CD4-positive, CD25-positive, alpha-beta regulatory T cell (primary cell): ENCODE measurements around the gene SAMD14. TPM values are rescaled to one million over a fixed set of nuclear protein-coding genes. Genes with fewer than 3 reads are reported as not detected.
A peak's percentile ranks its signal among the peaks of the same experiment; 100 is the strongest.

Experiments used
- ATAC-seq, 2 donors: fragments of 150-1000 bp; cut with Tn5 transposase; one replicate each; pipeline ENCODE4 v1.10.0; 2021; ENCODE audit warnings: low read depth in 2 of 2, moderate number of reproducible peaks in 2 of 2, moderate library complexity in 1 of 2
- DNase-seq, 3 donors: peaks; one replicate each; pipeline versions ENCODE4 v3.0.0 to v3.0.0-alpha.2; 2012 to 2022; ENCODE audit warnings: mixed read lengths in 1 of 3
- H3K27ac ChIP-seq: one replicate; pipeline ENCODE4 v1.7.0; 2013; ENCODE audit warnings: mild to moderate bottlenecking, low read length; ENCODE audit not compliant: insufficient read depth, poor library complexity, severe bottlenecking
- H3K27me3 ChIP-seq: one replicate; pipeline ENCODE4 v1.7.0; 2013; ENCODE audit warnings: low read length; ENCODE audit not compliant: control insufficient read depth, insufficient read depth
- H3K36me3 ChIP-seq: one replicate; pipeline ENCODE4 v1.7.0; 2013; ENCODE audit warnings: mild to moderate bottlenecking, low read length, moderate library complexity; ENCODE audit not compliant: control insufficient read depth, insufficient read depth
- H3K4me1 ChIP-seq: 2 replicates; pipeline ENCODE4 v1.7.0; 2013; ENCODE audit warnings: mild to moderate bottlenecking, low read length; ENCODE audit not compliant: insufficient read depth, control insufficient read depth, poor library complexity, severe bottlenecking
- H3K4me3 ChIP-seq: one replicate; pipeline ENCODE4 v1.7.0; 2013; ENCODE audit warnings: low read depth, mild to moderate bottlenecking, low read length, moderate library complexity
- H3K9me3 ChIP-seq, 2 experiments: 1 replicate in 1 of 2; 2 replicates in 1 of 2; pipeline ENCODE4 v1.7.0; 2013; ENCODE audit warnings: low read length in 2 of 2, mild to moderate bottlenecking in 1 of 2, moderate library complexity in 1 of 2; ENCODE audit not compliant: control insufficient read depth in 2 of 2
- H3K27ac Mint-ChIP-seq, 3 donors: one replicate each; pipeline ENCODE4 v1.8.0; 2020 to 2022; ENCODE audit warnings: mild to moderate bottlenecking in 3 of 3, mixed read lengths in 3 of 3, moderate library complexity in 2 of 3
- H3K27me3 Mint-ChIP-seq: one replicate; pipeline ENCODE4 v1.8.0; 2022; ENCODE audit warnings: mild to moderate bottlenecking, mixed read lengths
- H3K36me3 Mint-ChIP-seq: one replicate; pipeline ENCODE4 v1.8.0; 2020; ENCODE audit warnings: mixed read lengths
- H3K4me1 Mint-ChIP-seq, 4 donors: one replicate each; pipeline ENCODE4 v1.8.0; 2020 to 2022; ENCODE audit warnings: mixed read lengths in 4 of 4, mild to moderate bottlenecking in 1 of 4
- H3K4me3 Mint-ChIP-seq, 4 donors: one replicate each; pipeline ENCODE4 v1.8.0; 2020 to 2022; ENCODE audit warnings: mild to moderate bottlenecking in 4 of 4, mixed read lengths in 4 of 4, moderate library complexity in 3 of 4
- H3K9me3 Mint-ChIP-seq, 7 donors: one replicate each; pipeline ENCODE4 v1.8.0; 2020 to 2022; ENCODE audit warnings: mixed read lengths in 7 of 7, mild to moderate bottlenecking in 3 of 7, moderate library complexity in 2 of 7
- polyA plus RNA-seq, 4 donors: library from polyadenylated mRNA; unstranded; fragments of 300-500 nt; fragmentation: Illumina TruSeq; gene quantifications; one replicate each; pipeline ENCODE4 v1.2.3, GENCODE V29; 2021
- total RNA-seq: library from RNA; stranded (reverse); gene quantifications from one replicate; pipeline ENCODE4 v1.2.3, GENCODE V29; 2022

The SAMD14 gene
- total and polyA plus RNA-seq, 5 donors from 2014 or later: 0.09 to 0.96 TPM; not detected in 3

GRCh38 chr17:50149417-50150353 is 19.7 kb upstream of the SAMD14 start:
- H3K36me3 ChIP-seq: peaks cover 5% of the 10 kb centered on the region
- Mint-ChIP-seq H3K9me3 (peaks cover 0 to 2% (median 0%) of the 10 kb centered on the region in 7 donors), H3K36me3 (peaks cover 6% of the 10 kb centered on the region), H3K4me1 (peaks cover 0 to 59% (median 27%) of the 10 kb centered on the region in 4 donors), H3K4me3 (peak overlapping the region; percentile 88 to 94 (median 90)), H3K27me3 (no peaks in the 10 kb centered on the region), H3K27ac (peak overlapping the region in 2 of 3 donors; percentile 32 to 65)
- no peaks in the 10 kb centered on the region for H3K9me3 ChIP-seq
- DNase-seq: peak; percentile 57 to 79 (median 64)
- H3K27me3 ChIP-seq: no peaks in the 10 kb centered on the region
- ATAC-seq: peak; percentile 24 to 27
- peak overlapping the region; percentile 84 for H3K27ac ChIP-seq
- peaks cover 55% of the 10 kb centered on the region for H3K4me1 ChIP-seq
- H3K4me3 ChIP-seq: peak overlapping the region; percentile 44

- no peaks in the 10 kb centered on the region for H3K27me3 ChIP-seq
- Mint-ChIP-seq H3K4me3 (peak overlapping the region; percentile 88 to 94 (median 90)), H3K36me3 (peaks cover 12% of the 10 kb centered on the region), H3K27ac (peak overlapping the region in 2 of 3 donors; percentile 32 to 65), H3K27me3 (no peaks in the 10 kb centered on the region), H3K9me3 (peaks cover 0 to 2% (median 0%) of the 10 kb centered on the region in 7 donors), H3K4me1 (peaks cover 0 to 61% (median 25%) of the 10 kb centered on the region in 4 donors)
- H3K9me3 ChIP-seq: no peaks in the 10 kb centered on the region
- no peak for ATAC-seq
- peak overlapping the region; percentile 70 for H3K27ac ChIP-seq
- peaks cover 10% of the 10 kb centered on the region for H3K36me3 ChIP-seq
- peak in 1 of 3 donors; percentile 38 for DNase-seq
- H3K4me1 ChIP-seq: peaks cover 60% of the 10 kb centered on the region
- peak overlapping the region; percentile 44 for H3K4me3 ChIP-seq
These were observed 19.1 kb upstream of the SAMD14 start for GRCh38 chr17:50149091-50149416.

GRCh38 chr17:50148226-50149090 is 18.5 kb upstream of the SAMD14 start:
- Mint-ChIP-seq H3K9me3 (peaks cover 0 to 2% (median 0%) of the 10 kb centered on the region in 7 donors), H3K36me3 (peaks cover 14% of the 10 kb centered on the region), H3K4me3 (peak overlapping the region; percentile 91 to 94 (median 93)), H3K27me3 (no peaks in the 10 kb centered on the region), H3K27ac (peak overlapping the region; percentile 82 to 97 (median 87)), H3K4me1 (peaks cover 0 to 67% (median 25%) of the 10 kb centered on the region in 4 donors)
- Histone ChIP-seq H3K36me3 (peaks cover 16% of the 10 kb centered on the region), H3K4me1 (peaks cover 64% of the 10 kb centered on the region), H3K9me3 (no peaks in the 10 kb centered on the region), H3K4me3 (peak overlapping the region; percentile 69), H3K27me3 (no peaks in the 10 kb centered on the region), H3K27ac (peak overlapping the region; percentile 70)
- DNase-seq (peak; percentile 19 to 71 (median 26)), ATAC-seq (peak; percentile 8 to 12)

DNA sequence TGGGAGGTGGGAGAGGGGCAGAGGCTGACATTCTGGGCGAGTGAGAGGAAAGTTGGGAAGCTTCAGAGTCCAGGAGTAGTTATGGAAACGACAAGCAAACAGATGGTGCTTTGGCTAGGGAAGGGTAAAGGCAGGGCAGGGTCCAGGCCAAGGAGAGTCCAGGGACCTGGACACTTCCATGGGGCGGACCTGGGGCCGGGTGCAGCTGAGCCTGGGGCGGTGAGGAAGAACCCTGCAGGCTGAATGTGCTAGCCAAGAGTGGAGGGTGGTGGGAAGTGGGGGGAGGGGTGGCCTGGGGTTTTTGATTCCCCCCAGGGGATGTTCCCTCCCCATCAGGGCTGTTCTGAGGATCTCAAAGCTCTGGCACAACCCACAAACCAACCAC is 17.9 kb upstream of the SAMD14 start:
- H3K27ac Mint-ChIP-seq: peak overlapping the region; percentile 82 to 95 (median 92)
- H3K9me3 Mint-ChIP-seq: peaks cover 0 to 2% (median 0%) of the 10 kb centered on the region in 7 donors
- Histone ChIP-seq H3K4me1 (peaks cover 70% of the 10 kb centered on the region), H3K9me3 (no peaks in the 10 kb centered on the region), H3K36me3 (peaks cover 21% of the 10 kb centered on the region), H3K4me3 (peak overlapping the region; percentile 69), H3K27me3 (no peaks in the 10 kb centered on the region), H3K27ac (peak overlapping the region; percentile 71)
- ATAC-seq (no peak), DNase-seq (no peak)
- H3K4me1 Mint-ChIP-seq: peaks cover 0 to 73% (median 29%) of the 10 kb centered on the region in 4 donors
- H3K4me3 Mint-ChIP-seq: peak overlapping the region; percentile 91 to 94 (median 93)
- H3K27me3 Mint-ChIP-seq: no peaks in the 10 kb centered on the region
- H3K36me3 Mint-ChIP-seq: peaks cover 17% of the 10 kb centered on the region

DNA sequence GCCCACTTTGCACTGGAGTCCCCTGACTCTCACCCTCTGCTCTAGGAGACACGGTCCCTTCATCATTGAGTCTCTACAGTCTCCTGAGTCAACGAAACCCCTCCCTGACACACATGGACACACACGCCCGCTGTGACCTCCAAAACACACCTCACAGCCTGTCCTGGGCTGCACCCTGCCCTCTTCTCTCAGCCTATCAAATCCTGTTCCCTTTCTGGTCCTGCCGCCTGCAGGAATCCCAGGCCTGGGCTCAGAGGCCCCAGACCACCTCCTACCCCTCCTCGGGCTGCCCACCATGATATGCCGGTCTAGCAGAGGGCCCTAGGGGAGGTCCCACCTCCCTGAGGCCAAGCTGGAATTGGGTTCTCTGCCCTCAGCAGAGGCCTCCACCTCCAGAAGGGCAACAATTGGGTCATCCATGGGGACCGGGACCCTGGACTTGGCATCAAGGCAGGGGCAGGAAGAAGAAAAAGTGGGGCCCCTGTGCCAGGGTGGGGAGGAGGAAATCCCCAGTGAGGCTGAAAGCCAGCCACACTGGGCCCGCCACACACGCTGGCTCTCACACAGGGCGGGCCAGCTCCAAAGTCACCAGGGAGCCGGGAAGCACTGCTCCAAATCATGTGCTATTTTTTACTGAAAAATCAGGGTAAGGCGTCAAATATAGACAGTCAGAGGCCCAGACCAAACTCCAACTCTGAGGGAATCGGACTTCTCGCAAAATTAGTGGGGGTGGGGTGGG is 17.1 kb upstream of the SAMD14 start:
- peaks cover 72% of the 10 kb centered on the region for H3K4me1 ChIP-seq
- H3K27ac Mint-ChIP-seq: peak overlapping the region; percentile 82 to 95 (median 92)

GRCh38 chr17:50146230-50146926 is 16.4 kb upstream of the SAMD14 start:
- DNase-seq: peak in 1 of 3 donors; percentile 21
- H3K4me3 ChIP-seq: peak overlapping the region; percentile 57
- H3K27ac Mint-ChIP-seq: peak overlapping the region; percentile 82 to 95 (median 92)
- H3K27ac ChIP-seq: peak overlapping the region; percentile 71
- peak overlapping the region; percentile 91 to 94 (median 93) for H3K4me3 Mint-ChIP-seq
- peaks cover 71% of the 10 kb centered on the region for H3K4me1 ChIP-seq
- H3K4me1 Mint-ChIP-seq: peaks cover 0 to 77% (median 35%) of the 10 kb centered on the region in 4 donors
- H3K9me3 ChIP-seq: no peaks in the 10 kb centered on the region
- H3K27me3 Mint-ChIP-seq: no peaks in the 10 kb centered on the region
- H3K27me3 ChIP-seq: no peaks in the 10 kb centered on the region
- peaks cover 0 to 2% (median 0%) of the 10 kb centered on the region in 7 donors for H3K9me3 Mint-ChIP-seq
- peaks cover 33% of the 10 kb centered on the region for H3K36me3 ChIP-seq
- no peak for ATAC-seq
- H3K36me3 Mint-ChIP-seq: peaks cover 27% of the 10 kb centered on the region

More for the DNA sequence above, 17.1 kb upstream of the SAMD14 start:
- Mint-ChIP-seq H3K4me1 (peaks cover 0 to 76% (median 34%) of the 10 kb centered on the region in 4 donors), H3K9me3 (peaks cover 0 to 2% (median 0%) of the 10 kb centered on the region in 7 donors), H3K4me3 (peak overlapping the region; percentile 91 to 94 (median 93)), H3K36me3 (peaks cover 22% of the 10 kb centered on the region), H3K27me3 (no peaks in the 10 kb centered on the region)
- H3K27ac ChIP-seq: peak overlapping the region; percentile 71
- no peak for ATAC-seq
- H3K9me3 ChIP-seq: no peaks in the 10 kb centered on the region
- H3K4me3 ChIP-seq: peak overlapping the region; percentile 69
- DNase-seq: no peak
- peaks cover 27% of the 10 kb centered on the region for H3K36me3 ChIP-seq
- no peaks in the 10 kb centered on the region for H3K27me3 ChIP-seq
